Cardiac fibroblast (primary cell): ENCODE data around the gene RAB21.

Experiments used
- DNase-seq, 2 donors: peaks; one replicate each; pipeline versions ENCODE4 v3.0.0 to v3.0.0-alpha.2; 2010; ENCODE audit warnings: low read depth in 2 of 2
- H3K4me3 ChIP-seq, 2 donors: replicated peaks in 1 of 2; 1 replicate in 1 of 2; 2 replicates in 1 of 2; pipeline ENCODE4 v1.5.1; 2011; ENCODE audit warnings: low read depth in 2 of 2, low read length in 2 of 2, mild to moderate bottlenecking in 2 of 2, moderate library complexity in 1 of 2
- TF ChIP-seq, protein P1 (sequence below): IDR thresholded peaks from one replicate; pipeline ENCODE4 v1.5.1; 2011; ENCODE audit warnings: low read depth, mild to moderate bottlenecking, low read length, inconsistent platforms

RAB21 gene

DNA sequence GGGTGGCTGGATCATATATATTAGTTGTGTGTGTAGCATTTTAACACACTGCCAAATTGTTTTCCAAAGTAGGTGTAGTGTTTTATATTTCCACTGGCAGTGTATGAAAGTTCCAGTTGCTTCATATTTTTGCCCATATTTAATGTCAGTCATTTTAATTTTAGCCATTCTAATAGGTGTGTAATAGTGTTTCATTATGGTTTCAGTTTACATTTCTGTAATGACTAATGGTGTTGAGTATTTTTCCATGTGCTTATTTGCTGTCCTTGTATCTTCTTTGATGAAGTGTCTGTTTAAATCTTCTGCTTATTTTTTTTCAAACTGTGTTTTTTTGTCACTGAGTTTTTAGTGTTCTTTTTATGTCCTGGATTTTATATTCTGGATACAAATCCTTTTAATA, 93.5 kb downstream of the RAB21 start:
- TF ChIP-seq, protein P1, sequence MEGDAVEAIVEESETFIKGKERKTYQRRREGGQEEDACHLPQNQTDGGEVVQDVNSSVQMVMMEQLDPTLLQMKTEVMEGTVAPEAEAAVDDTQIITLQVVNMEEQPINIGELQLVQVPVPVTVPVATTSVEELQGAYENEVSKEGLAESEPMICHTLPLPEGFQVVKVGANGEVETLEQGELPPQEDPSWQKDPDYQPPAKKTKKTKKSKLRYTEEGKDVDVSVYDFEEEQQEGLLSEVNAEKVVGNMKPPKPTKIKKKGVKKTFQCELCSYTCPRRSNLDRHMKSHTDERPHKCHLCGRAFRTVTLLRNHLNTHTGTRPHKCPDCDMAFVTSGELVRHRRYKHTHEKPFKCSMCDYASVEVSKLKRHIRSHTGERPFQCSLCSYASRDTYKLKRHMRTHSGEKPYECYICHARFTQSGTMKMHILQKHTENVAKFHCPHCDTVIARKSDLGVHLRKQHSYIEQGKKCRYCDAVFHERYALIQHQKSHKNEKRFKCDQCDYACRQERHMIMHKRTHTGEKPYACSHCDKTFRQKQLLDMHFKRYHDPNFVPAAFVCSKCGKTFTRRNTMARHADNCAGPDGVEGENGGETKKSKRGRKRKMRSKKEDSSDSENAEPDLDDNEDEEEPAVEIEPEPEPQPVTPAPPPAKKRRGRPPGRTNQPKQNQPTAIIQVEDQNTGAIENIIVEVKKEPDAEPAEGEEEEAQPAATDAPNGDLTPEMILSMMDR = no peak
- no peak for DNase-seq
- no peak overlapping the region for H3K4me3 ChIP-seq

DNA sequence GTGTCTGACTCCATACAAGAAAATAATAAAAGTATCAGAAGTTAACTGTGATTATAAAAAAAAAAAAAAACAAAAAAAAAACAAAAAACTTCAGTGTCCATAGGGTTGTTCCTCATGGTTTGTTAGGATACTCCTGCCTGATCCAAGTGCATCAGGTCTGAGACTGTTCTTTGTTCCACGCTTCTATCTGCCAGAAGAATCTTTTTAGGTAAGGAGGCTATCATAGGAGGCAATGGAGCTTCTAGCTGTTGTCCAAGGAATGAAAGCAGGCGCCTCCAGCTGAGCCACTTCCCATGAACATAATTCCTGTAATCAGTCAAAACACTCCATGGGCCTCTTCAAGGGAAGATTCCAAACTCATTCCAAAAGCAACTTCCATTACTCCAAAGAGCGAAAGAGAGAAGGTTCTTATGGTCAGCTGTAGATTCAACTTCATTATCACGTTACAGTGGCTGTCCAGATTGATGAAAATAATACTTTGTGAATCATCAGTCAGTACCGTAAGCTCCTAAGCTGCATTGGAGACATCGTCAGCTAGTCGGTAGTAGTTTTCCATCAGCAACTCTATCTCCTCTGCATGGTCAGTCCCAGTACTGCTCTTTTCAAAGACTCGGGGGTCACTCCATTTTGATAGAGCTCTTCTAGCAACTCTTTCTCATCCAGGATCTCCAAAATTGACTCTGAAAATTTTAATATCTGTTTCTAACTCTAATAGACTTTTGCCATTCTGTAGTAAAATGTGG, 94.6 kb downstream of the RAB21 start:
- TF ChIP-seq, protein P1 = no peak
- DNase-seq = no peak
- no peak overlapping the region for H3K4me3 ChIP-seq
